Panc1 (cell line): ENCODE results near the gene ZCCHC8. TPM values are rescaled to one million over a fixed set of nuclear protein-coding genes. Genes with fewer than 3 reads are reported as not detected.
"Not testable (repeated sequence)": the region's sequence is repeated elsewhere in the genome, so short reads cannot be mapped to it uniquely, and the experiment has no call there.

Source experiments
- ATAC-seq: fragments of 200-7000 bp; cut with Tn5 transposase; 2 replicates; pipeline ENCODE4 v1.9.1; 2020; ENCODE audit warnings: mild to moderate bottlenecking, moderate library complexity
- BruUV-seq: library from RNA; stranded (reverse); fragments of 400-500 nt; replicated peaks from 2 replicates; lab custom pipeline; 2021; lab: Mats Ljungman, UMichigan
- CTCF ChIA-PET: fragments of 300-600 bp; sonication (Branson Sonifier 250); formaldehyde crosslinking; loops from one replicate; lab custom pipeline; 2022; ENCODE audit warnings: antibody characterized with exemption; lab: Charles Lee
- POLR2A ChIA-PET: fragments of 300-600 bp; sonication (Branson Sonifier 250); formaldehyde crosslinking; loops from one replicate; lab custom pipeline; 2022; ENCODE audit warnings: antibody characterized with exemption; lab: Charles Lee
- DNase-seq: peaks from one replicate; pipeline ENCODE4 v3.0.0-alpha.2; 2010; ENCODE audit warnings: low read depth, low spot score
- H3K27ac ChIP-seq: 2 replicates; pipeline ENCODE4 v1.5.1; 2011; ENCODE audit warnings: mild to moderate bottlenecking, low read length, inconsistent platforms
- H3K27me3 ChIP-seq: fragments of 200-500 bp; sonication (Bioruptor generic); 2 replicates; pipeline ENCODE4 v1.6.0; 2014; ENCODE audit warnings: low read length, inconsistent platforms; ENCODE audit not compliant: control insufficient read depth, insufficient read depth
- H3K36me3 ChIP-seq: fragments of 200-500 bp; sonication (Bioruptor generic); 2 replicates; pipeline ENCODE4 v1.5.1; 2014; ENCODE audit warnings: inconsistent platforms, mild to moderate bottlenecking, low read length, moderate library complexity; ENCODE audit not compliant: control insufficient read depth, insufficient read depth
- H3K4me1 ChIP-seq: 2 replicates; pipeline ENCODE4 v1.5.1; 2011; ENCODE audit warnings: inconsistent platforms, mild to moderate bottlenecking, low read length, moderate library complexity; ENCODE audit not compliant: control insufficient read depth, insufficient read depth
- H3K4me3 ChIP-seq, 2 experiments: 2 replicates each; pipeline ENCODE4 v1.5.1; 2011 to 2012; ENCODE audit warnings: low read depth in 2 of 2, low read length in 2 of 2, mild to moderate bottlenecking in 2 of 2, inconsistent platforms in 1 of 2, moderate library complexity in 1 of 2
- H3K9me3 ChIP-seq: fragments of 200-500 bp; sonication (Bioruptor generic); 2 replicates; pipeline ENCODE4 v1.5.1; 2014; ENCODE audit warnings: low read depth, mild to moderate bottlenecking, inconsistent platforms, low read length, moderate library complexity; ENCODE audit not compliant: control insufficient read depth, insufficient read depth
- POLR2AphosphoS5 ChIP-seq: IDR thresholded peaks from 2 replicates; pipeline ENCODE4 v1.6.1; 2012; ENCODE audit warnings: mild to moderate bottlenecking, low read depth, low read length, moderate library complexity
- SIN3A ChIP-seq: IDR thresholded peaks from 2 replicates; pipeline ENCODE4 v1.6.1; 2012; ENCODE audit warnings: low read depth, mild to moderate bottlenecking, low read length, moderate library complexity, borderline replicate concordance; ENCODE audit not compliant: insufficient read depth
- TCF7L2 ChIP-seq: IDR thresholded peaks from 2 replicates; pipeline ENCODE4 v1.6.1; 2011; ENCODE audit warnings: mild to moderate bottlenecking, low read depth, low read length, inconsistent platforms
- in situ Hi-C: cut with HindIII; loops from 2 replicates; pipeline ENCODE4 v1.10.0; 2016; ENCODE audit warnings: low sequenced_read_pairs, low pct_unique_long_range_greater_than_20kb
- intact Hi-C: fragments of 100-400 bp; cut with micrococcal nuclease; formaldehyde crosslinking; loops from one replicate; pipeline ENCODE4 v1.10.0; 2022; ENCODE audit not compliant: unreplicated experiment
- total RNA-seq: library from RNA; stranded (reverse); gene quantifications from one replicate; pipeline ENCODE4 v1.2.1, GENCODE V29; 2021; ENCODE audit not compliant: unreplicated experiment
- TF ChIP-seq, protein P1 (sequence below), 2 experiments: IDR thresholded peaks; 2 replicates each; pipeline ENCODE4 v1.6.1; 2011 to 2012; ENCODE audit warnings: low read depth in 2 of 2, control low read depth in 1 of 2, low read length in 1 of 2, mild to moderate bottlenecking in 1 of 2, moderate library complexity in 1 of 2; ENCODE audit not compliant: insufficient read depth in 1 of 2
- TF ChIP-seq, protein P2 (sequence below): fragments of 450-650 bp; IDR thresholded peaks from 2 replicates; pipeline ENCODE4 v1.5.1; 2017; ENCODE audit warnings: mild to moderate bottlenecking

Gene ZCCHC8
- total RNA-seq, 1 experiment from 2014 or later, result 32.5 TPM

DNA sequence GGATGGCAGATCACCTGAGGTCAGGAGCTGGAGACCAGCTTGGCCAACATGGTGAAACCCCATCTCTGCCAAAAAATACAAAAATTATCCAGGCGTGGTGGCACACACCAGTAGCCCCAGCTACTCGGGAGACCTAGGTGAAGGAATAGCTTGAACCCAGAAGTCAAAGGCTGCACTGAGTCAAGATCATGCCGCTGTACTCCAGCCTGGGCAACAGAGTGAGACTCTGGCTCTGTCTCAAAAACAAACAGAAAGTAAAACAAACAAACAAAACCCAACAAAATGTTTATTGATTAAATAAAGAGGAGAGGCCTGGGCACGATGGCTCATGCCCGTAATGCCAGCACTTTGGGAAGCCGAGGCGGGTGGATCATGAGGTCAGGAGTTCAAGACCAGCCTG lies 5.5 kb downstream of the ZCCHC8 start:
- H3K27me3 ChIP-seq, result no peaks in the 10 kb centered on the region
- in situ Hi-C loops (no loop called here), intact Hi-C loops (no loop called here)
- H3K4me3 ChIP-seq, result no peak overlapping the region
- no peaks in the 10 kb centered on the region for H3K9me3 ChIP-seq
- ATAC-seq (peak; percentile 18; the same call in 1 of the 2 replicates), DNase-seq (no peak)
- no peaks in the 10 kb centered on the region; the same call in 1 of the 2 replicates for H3K4me1 ChIP-seq
- TF ChIP-seq, protein P1, sequence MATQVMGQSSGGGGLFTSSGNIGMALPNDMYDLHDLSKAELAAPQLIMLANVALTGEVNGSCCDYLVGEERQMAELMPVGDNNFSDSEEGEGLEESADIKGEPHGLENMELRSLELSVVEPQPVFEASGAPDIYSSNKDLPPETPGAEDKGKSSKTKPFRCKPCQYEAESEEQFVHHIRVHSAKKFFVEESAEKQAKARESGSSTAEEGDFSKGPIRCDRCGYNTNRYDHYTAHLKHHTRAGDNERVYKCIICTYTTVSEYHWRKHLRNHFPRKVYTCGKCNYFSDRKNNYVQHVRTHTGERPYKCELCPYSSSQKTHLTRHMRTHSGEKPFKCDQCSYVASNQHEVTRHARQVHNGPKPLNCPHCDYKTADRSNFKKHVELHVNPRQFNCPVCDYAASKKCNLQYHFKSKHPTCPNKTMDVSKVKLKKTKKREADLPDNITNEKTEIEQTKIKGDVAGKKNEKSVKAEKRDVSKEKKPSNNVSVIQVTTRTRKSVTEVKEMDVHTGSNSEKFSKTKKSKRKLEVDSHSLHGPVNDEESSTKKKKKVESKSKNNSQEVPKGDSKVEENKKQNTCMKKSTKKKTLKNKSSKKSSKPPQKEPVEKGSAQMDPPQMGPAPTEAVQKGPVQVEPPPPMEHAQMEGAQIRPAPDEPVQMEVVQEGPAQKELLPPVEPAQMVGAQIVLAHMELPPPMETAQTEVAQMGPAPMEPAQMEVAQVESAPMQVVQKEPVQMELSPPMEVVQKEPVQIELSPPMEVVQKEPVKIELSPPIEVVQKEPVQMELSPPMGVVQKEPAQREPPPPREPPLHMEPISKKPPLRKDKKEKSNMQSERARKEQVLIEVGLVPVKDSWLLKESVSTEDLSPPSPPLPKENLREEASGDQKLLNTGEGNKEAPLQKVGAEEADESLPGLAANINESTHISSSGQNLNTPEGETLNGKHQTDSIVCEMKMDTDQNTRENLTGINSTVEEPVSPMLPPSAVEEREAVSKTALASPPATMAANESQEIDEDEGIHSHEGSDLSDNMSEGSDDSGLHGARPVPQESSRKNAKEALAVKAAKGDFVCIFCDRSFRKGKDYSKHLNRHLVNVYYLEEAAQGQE (IDR thresholded peaks at IDR 0.05; ENCODE audit: insufficient read depth in 1 of 2, low read depth in 2 of 2, low read length in 1 of 2), result no peak
- TF ChIP-seq SIN3A (no peak), POLR2AphosphoS5 (no peak), TCF7L2 (no peak)
- TF ChIP-seq, protein P2, sequence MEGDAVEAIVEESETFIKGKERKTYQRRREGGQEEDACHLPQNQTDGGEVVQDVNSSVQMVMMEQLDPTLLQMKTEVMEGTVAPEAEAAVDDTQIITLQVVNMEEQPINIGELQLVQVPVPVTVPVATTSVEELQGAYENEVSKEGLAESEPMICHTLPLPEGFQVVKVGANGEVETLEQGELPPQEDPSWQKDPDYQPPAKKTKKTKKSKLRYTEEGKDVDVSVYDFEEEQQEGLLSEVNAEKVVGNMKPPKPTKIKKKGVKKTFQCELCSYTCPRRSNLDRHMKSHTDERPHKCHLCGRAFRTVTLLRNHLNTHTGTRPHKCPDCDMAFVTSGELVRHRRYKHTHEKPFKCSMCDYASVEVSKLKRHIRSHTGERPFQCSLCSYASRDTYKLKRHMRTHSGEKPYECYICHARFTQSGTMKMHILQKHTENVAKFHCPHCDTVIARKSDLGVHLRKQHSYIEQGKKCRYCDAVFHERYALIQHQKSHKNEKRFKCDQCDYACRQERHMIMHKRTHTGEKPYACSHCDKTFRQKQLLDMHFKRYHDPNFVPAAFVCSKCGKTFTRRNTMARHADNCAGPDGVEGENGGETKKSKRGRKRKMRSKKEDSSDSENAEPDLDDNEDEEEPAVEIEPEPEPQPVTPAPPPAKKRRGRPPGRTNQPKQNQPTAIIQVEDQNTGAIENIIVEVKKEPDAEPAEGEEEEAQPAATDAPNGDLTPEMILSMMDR, result no peak
- CTCF ChIA-PET, result interaction anchor here (0.6 kb wide), 1 partner anchor 97 kb away, joined by 4 read pairs; no protein-coding TSS in a partner anchor
- peaks cover 13% of the 10 kb centered on the region for H3K36me3 ChIP-seq
- no peak overlapping the region for H3K27ac ChIP-seq
- POLR2A ChIA-PET, result no interaction called here
- no TSS peak for BruUV-seq

DNA sequence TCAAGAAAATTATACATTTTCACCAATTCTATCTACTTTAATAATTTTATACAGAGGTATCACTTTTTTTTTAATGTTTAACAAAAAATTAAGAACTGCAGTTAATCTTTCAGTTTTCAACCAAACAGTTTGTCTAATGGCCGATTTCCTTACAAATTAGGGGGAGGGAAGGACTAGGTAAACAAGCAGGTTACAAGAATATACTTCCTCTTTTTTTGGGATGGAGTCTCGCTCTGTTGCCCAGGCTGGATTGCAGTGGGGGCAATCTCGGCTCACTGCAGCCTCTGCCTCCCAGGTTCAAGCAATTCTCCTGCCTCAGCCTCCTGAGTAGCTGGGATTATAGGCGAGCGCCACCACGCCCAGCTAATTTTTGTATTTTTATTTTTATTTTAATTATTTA lies 7.5 kb downstream of the ZCCHC8 start:
- H3K27me3 ChIP-seq, H3K4me1 ChIP-seq, DNase-seq, POLR2A ChIA-PET, H3K9me3 ChIP-seq, intact Hi-C loops, CTCF ChIA-PET, H3K27ac ChIP-seq, ATAC-seq, in situ Hi-C loops, H3K4me3 ChIP-seq, BruUV-seq: not testable (repeated sequence)
- peaks cover 29% of the 10 kb centered on the region for H3K36me3 ChIP-seq

DNA sequence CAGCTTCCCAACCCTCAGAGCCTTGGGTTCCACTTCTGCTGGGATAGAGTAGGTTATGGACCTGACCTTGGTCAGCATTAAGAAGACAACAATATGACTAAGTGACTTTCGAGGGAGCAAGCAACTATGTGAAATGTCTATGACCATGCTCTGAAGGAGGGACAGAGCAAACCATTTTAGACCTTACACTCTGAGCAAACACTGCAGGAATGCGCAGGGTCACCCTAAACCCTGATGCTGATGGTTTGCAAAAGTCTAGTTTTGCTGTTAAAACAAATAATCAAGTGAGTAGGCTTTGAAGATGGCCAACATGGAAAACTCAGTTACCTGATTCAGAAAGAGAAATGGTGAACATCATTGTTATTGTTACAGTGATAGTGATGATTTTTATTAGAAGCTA lies 8.7 kb downstream of the ZCCHC8 start:
- in situ Hi-C loops (no loop called here), intact Hi-C loops (no loop called here)
- no peak overlapping the region for H3K4me3 ChIP-seq
- no peaks in the 10 kb centered on the region for H3K27me3 ChIP-seq
- ChIA-PET CTCF (no interaction called here), POLR2A (no interaction called here)
- H3K4me1 ChIP-seq, result no peaks in the 10 kb centered on the region; the same call in 1 of the 2 replicates
- H3K9me3 ChIP-seq, result no peaks in the 10 kb centered on the region
- H3K36me3 ChIP-seq, result peaks cover 37% of the 10 kb centered on the region
- no TSS peak for BruUV-seq
- ATAC-seq (no peak), DNase-seq (no peak)
- H3K27ac ChIP-seq, result no peak overlapping the region
- no peak for TF ChIP-seq POLR2AphosphoS5
- TF ChIP-seq, protein P1 (IDR thresholded peaks at IDR 0.05; ENCODE audit: insufficient read depth in 1 of 2, low read depth in 2 of 2, low read length in 1 of 2), result no peak
- no peak for TF ChIP-seq TCF7L2
- TF ChIP-seq, protein P2, result no peak
- no peak for TF ChIP-seq SIN3A
